ENCODE data around the gene NCAM1. TPM values are rescaled to one million over a fixed set of nuclear protein-coding genes. Genes with fewer than 3 reads are reported as not detected.

The NCAM1 gene
- total RNA-seq, 1 experiment from 2014 or later: 5.9 TPM

DNA sequence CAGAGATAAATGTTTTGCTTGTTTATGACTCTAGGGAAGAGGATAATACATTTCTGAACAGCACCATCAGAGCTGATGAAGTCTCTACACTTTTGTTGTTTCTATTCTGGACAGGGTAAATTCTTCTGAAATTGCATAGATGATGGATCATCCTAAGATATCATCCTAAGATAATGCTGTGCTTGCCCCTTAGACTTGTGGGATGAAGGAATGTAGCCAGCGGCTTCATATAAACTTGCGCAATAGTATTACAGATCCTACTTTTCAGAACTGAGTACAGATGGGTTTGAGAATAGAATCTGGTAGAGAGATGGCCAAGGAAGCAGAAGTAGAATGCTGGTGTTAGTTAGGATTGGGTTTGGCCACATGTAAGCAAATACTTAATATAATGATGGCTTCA is 61.0 kb downstream of the NCAM1 start:
- no peak for ATAC-seq
- H3K4me3 Mint-ChIP-seq: no peak overlapping the region
- ChIA-PET POLR2A (no interaction called here), CTCF (no interaction called here)
- no peaks in the 10 kb centered on the region for H3K9me3 Mint-ChIP-seq
- H3K27me3 Mint-ChIP-seq (ENCODE audit: low read depth): no peaks in the 10 kb centered on the region
- no peaks in the 10 kb centered on the region for H3K4me1 Mint-ChIP-seq
- H3K27ac Mint-ChIP-seq: no peak overlapping the region
- DNase-seq (ENCODE audit: low spot score): no peak
- TF ChIP-seq, protein P1, sequence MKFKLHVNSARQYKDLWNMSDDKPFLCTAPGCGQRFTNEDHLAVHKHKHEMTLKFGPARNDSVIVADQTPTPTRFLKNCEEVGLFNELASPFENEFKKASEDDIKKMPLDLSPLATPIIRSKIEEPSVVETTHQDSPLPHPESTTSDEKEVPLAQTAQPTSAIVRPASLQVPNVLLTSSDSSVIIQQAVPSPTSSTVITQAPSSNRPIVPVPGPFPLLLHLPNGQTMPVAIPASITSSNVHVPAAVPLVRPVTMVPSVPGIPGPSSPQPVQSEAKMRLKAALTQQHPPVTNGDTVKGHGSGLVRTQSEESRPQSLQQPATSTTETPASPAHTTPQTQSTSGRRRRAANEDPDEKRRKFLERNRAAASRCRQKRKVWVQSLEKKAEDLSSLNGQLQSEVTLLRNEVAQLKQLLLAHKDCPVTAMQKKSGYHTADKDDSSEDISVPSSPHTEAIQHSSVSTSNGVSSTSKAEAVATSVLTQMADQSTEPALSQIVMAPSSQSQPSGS (CRISPR knock-in tag; IDR thresholded peaks at IDR 0.05; ENCODE audit: borderline replicate concordance, low read depth): no peak
- TF ChIP-seq, protein P2, sequence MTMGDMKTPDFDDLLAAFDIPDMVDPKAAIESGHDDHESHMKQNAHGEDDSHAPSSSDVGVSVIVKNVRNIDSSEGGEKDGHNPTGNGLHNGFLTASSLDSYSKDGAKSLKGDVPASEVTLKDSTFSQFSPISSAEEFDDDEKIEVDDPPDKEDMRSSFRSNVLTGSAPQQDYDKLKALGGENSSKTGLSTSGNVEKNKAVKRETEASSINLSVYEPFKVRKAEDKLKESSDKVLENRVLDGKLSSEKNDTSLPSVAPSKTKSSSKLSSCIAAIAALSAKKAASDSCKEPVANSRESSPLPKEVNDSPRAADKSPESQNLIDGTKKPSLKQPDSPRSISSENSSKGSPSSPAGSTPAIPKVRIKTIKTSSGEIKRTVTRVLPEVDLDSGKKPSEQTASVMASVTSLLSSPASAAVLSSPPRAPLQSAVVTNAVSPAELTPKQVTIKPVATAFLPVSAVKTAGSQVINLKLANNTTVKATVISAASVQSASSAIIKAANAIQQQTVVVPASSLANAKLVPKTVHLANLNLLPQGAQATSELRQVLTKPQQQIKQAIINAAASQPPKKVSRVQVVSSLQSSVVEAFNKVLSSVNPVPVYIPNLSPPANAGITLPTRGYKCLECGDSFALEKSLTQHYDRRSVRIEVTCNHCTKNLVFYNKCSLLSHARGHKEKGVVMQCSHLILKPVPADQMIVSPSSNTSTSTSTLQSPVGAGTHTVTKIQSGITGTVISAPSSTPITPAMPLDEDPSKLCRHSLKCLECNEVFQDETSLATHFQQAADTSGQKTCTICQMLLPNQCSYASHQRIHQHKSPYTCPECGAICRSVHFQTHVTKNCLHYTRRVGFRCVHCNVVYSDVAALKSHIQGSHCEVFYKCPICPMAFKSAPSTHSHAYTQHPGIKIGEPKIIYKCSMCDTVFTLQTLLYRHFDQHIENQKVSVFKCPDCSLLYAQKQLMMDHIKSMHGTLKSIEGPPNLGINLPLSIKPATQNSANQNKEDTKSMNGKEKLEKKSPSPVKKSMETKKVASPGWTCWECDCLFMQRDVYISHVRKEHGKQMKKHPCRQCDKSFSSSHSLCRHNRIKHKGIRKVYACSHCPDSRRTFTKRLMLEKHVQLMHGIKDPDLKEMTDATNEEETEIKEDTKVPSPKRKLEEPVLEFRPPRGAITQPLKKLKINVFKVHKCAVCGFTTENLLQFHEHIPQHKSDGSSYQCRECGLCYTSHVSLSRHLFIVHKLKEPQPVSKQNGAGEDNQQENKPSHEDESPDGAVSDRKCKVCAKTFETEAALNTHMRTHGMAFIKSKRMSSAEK (CRISPR knock-in tag; IDR thresholded peaks at IDR 0.05; ENCODE audit: borderline replicate concordance): no peak
- TF ChIP-seq TEAD1 (CRISPR knock-in tag; IDR thresholded peaks at IDR 0.05): no peak
- TF ChIP-seq SP1 (CRISPR knock-in tag; conservative IDR thresholded peaks at IDR 0.05): no peak
- TF ChIP-seq JAZF1 (CRISPR knock-in tag; IDR thresholded peaks at IDR 0.05): no peak
- H3K36me3 Mint-ChIP-seq: no peaks in the 10 kb centered on the region

DNA sequence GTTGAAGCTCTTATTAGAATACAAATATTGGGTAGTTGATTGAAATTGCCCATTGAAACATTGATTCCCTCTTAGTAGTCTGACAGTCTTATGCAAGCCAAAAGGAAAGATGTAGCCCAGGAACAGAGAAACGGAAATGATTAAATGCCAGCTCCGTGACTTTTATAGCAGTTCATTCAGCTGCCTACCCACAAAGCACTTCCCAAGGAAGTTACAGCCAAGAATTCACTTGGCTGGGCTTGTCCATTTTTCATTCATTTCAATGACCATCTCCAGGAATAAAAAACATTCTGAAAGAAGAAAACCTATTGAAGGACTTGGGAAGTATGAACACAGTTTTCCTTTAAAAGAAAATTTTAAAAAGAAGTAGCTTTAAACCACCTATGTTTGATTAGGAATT is 62.0 kb downstream of the NCAM1 start:
- ATAC-seq (no peak), DNase-seq (ENCODE audit: low spot score) (no peak)
- Mint-ChIP-seq H3K27ac (no peak overlapping the region), H3K9me3 (no peaks in the 10 kb centered on the region), H3K36me3 (no peaks in the 10 kb centered on the region), H3K4me3 (no peak overlapping the region), H3K4me1 (no peaks in the 10 kb centered on the region), H3K27me3 (ENCODE audit: low read depth) (no peaks in the 10 kb centered on the region)
- POLR2A ChIA-PET: no interaction called here
- TF ChIP-seq, protein P3, sequence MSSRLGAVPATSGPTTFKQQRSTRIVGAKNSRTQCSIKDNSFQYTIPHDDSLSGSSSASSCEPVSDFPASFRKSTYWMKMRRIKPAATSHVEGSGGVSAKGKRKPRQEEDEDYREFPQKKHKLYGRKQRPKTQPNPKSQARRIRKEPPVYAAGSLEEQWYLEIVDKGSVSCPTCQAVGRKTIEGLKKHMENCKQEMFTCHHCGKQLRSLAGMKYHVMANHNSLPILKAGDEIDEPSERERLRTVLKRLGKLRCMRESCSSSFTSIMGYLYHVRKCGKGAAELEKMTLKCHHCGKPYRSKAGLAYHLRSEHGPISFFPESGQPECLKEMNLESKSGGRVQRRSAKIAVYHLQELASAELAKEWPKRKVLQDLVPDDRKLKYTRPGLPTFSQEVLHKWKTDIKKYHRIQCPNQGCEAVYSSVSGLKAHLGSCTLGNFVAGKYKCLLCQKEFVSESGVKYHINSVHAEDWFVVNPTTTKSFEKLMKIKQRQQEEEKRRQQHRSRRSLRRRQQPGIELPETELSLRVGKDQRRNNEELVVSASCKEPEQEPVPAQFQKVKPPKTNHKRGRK (CRISPR knock-in tag; IDR thresholded peaks at IDR 0.05; ENCODE audit: borderline replicate concordance): no peak
- TF ChIP-seq SP1 (CRISPR knock-in tag; conservative IDR thresholded peaks at IDR 0.05): no peak
- TF ChIP-seq, protein P4, sequence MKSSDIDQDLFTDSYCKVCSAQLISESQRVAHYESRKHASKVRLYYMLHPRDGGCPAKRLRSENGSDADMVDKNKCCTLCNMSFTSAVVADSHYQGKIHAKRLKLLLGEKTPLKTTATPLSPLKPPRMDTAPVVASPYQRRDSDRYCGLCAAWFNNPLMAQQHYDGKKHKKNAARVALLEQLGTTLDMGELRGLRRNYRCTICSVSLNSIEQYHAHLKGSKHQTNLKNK (CRISPR knock-in tag; IDR thresholded peaks at IDR 0.05): no peak
- TF ChIP-seq ZNF121 (CRISPR knock-in tag; IDR thresholded peaks at IDR 0.05): no peak
- TF ChIP-seq NFATC4 (CRISPR knock-in tag; IDR thresholded peaks at IDR 0.05): no peak
- TF ChIP-seq, protein P5, sequence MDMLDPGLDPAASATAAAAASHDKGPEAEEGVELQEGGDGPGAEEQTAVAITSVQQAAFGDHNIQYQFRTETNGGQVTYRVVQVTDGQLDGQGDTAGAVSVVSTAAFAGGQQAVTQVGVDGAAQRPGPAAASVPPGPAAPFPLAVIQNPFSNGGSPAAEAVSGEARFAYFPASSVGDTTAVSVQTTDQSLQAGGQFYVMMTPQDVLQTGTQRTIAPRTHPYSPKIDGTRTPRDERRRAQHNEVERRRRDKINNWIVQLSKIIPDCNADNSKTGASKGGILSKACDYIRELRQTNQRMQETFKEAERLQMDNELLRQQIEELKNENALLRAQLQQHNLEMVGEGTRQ (CRISPR knock-in tag; IDR thresholded peaks at IDR 0.05): no peak
- TF ChIP-seq GTF2I (CRISPR knock-in tag; conservative IDR thresholded peaks at IDR 0.05): no peak
- CTCF ChIA-PET: no interaction called here

DNA sequence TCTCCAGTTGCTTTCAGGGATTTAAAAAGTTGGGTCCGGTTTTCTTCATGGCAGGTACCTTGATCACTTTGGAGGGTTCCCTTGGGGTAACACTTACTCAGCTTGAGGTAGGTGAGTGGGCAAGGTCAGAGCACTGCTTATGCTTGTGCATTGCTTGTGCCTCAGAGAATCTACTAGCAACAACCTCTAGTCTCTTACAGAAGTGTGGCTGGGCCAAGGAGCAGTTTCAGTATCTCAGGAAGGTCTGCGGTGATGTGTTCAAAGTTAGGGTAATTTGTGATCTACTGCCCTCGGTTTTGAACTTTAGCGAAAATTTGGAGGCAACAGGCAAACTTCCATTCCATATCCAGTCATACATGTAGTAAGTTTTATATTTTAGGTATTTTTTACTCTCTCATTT is 62.8 kb downstream of the NCAM1 start:
- Mint-ChIP-seq H3K4me1 (no peaks in the 10 kb centered on the region), H3K36me3 (no peaks in the 10 kb centered on the region), H3K27ac (no peak overlapping the region), H3K4me3 (no peak overlapping the region), H3K9me3 (no peaks in the 10 kb centered on the region), H3K27me3 (ENCODE audit: low read depth) (no peaks in the 10 kb centered on the region)
- CTCF ChIA-PET: no interaction called here
- TF ChIP-seq, protein P6, sequence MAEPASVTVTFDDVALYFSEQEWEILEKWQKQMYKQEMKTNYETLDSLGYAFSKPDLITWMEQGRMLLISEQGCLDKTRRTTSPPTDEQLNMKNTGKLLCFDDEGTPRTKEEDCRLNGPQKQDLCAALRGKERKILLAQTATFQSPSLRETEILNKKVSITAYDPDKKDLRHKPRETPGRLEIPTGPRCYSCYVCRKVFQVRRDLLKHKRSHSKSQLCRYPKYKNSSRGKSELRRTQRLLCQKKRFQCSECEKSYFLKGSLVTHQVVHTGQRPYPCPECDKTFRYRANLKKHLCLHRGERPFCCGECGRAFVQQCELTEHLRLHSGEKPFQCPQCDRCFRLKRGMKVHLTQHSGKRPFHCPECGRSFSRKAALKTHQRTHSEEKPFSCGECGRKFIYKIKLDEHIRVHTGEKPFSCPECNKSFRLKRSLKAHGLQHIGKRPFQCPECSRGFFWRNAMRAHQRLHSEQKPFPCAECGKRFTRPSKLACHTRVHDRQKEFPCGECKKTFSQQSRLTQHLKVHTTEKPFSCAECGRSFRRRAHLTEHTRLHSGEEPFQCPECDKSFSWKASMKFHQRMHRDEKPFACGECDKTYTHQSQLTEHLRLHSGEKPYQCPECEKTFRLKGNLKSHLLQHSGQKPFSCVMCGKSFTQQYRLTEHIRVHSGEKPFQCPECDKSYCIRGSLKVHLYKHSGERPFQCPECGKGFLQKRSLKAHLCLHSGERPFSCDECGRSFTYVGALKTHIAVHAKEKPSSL (CRISPR knock-in tag; conservative IDR thresholded peaks at IDR 0.05): no peak
- TF ChIP-seq ATF1 (CRISPR knock-in tag; IDR thresholded peaks at IDR 0.05) (no peak), RORB (CRISPR knock-in tag; IDR thresholded peaks at IDR 0.05) (no peak), SOX15 (CRISPR knock-in tag; IDR thresholded peaks at IDR 0.05) (no peak), TP53 (CRISPR knock-in tag; IDR thresholded peaks at IDR 0.05) (no peak), JUN (CRISPR knock-in tag; IDR thresholded peaks at IDR 0.05) (no peak), NR1H2 (CRISPR knock-in tag; IDR thresholded peaks at IDR 0.05) (no peak)
- TF ChIP-seq, protein P7, sequence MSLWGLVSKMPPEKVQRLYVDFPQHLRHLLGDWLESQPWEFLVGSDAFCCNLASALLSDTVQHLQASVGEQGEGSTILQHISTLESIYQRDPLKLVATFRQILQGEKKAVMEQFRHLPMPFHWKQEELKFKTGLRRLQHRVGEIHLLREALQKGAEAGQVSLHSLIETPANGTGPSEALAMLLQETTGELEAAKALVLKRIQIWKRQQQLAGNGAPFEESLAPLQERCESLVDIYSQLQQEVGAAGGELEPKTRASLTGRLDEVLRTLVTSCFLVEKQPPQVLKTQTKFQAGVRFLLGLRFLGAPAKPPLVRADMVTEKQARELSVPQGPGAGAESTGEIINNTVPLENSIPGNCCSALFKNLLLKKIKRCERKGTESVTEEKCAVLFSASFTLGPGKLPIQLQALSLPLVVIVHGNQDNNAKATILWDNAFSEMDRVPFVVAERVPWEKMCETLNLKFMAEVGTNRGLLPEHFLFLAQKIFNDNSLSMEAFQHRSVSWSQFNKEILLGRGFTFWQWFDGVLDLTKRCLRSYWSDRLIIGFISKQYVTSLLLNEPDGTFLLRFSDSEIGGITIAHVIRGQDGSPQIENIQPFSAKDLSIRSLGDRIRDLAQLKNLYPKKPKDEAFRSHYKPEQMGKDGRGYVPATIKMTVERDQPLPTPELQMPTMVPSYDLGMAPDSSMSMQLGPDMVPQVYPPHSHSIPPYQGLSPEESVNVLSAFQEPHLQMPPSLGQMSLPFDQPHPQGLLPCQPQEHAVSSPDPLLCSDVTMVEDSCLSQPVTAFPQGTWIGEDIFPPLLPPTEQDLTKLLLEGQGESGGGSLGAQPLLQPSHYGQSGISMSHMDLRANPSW (CRISPR knock-in tag; conservative IDR thresholded peaks at IDR 0.05; ENCODE audit: low read depth): no peak
- ATAC-seq: no peak
- POLR2A ChIA-PET: no interaction called here
- DNase-seq (ENCODE audit: low spot score): no peak
